Osteocyte (in vitro differentiated cells): ENCODE results near the gene CARNS1. TPM values are rescaled to one million over a fixed set of nuclear protein-coding genes. Genes with fewer than 3 reads are reported as not detected.

Source experiments
- DNase-seq: peaks from one replicate; pipeline ENCODE4 v3.0.0; 2021; ENCODE audit warnings: mixed read lengths; ENCODE audit not compliant: unreplicated experiment; ENCODE audit errors: extremely low spot score
- H3K27ac Mint-ChIP-seq: one replicate; pipeline ENCODE4 v1.8.0; 2021; ENCODE audit warnings: mild to moderate bottlenecking, mixed read lengths; ENCODE audit not compliant: unreplicated experiment
- H3K27me3 Mint-ChIP-seq: one replicate; pipeline ENCODE4 v1.8.0; 2021; ENCODE audit warnings: mixed read lengths; ENCODE audit not compliant: unreplicated experiment
- H3K36me3 Mint-ChIP-seq: one replicate; pipeline ENCODE4 v1.8.0; 2021; ENCODE audit warnings: mixed read lengths; ENCODE audit not compliant: unreplicated experiment
- H3K4me1 Mint-ChIP-seq: one replicate; pipeline ENCODE4 v1.8.0; 2021; ENCODE audit warnings: mixed read lengths; ENCODE audit not compliant: unreplicated experiment
- H3K4me3 Mint-ChIP-seq: one replicate; pipeline ENCODE4 v1.8.0; 2021; ENCODE audit warnings: mild to moderate bottlenecking, moderate library complexity, mixed read lengths; ENCODE audit not compliant: unreplicated experiment
- H3K9me3 Mint-ChIP-seq: one replicate; pipeline ENCODE4 v1.8.0; 2021; ENCODE audit warnings: mixed read lengths; ENCODE audit not compliant: unreplicated experiment
- total RNA-seq: library from RNA; stranded (reverse); gene quantifications from 2 replicates; pipeline ENCODE4 v1.2.1, GENCODE V29; 2021
- TF ChIP-seq, protein P1 (sequence below): fragments of 200-600 bp; sonication (generic); IDR thresholded peaks from 2 replicates; pipeline ENCODE4 v1.5.0; 2021; ENCODE audit warnings: antibody characterized with exemption, mild to moderate bottlenecking, moderate library complexity

The CARNS1 gene
- total RNA-seq, 1 donor from 2014 or later = 0.27 TPM

- Mint-ChIP-seq H3K27me3 (no peaks in the 10 kb centered on the region), H3K4me1 (peaks cover 19% of the 10 kb centered on the region), H3K9me3 (no peaks in the 10 kb centered on the region), H3K4me3 (no peak overlapping the region), H3K27ac (no peak overlapping the region), H3K36me3 (peaks cover 15% of the 10 kb centered on the region)
- TF ChIP-seq, protein P1, sequence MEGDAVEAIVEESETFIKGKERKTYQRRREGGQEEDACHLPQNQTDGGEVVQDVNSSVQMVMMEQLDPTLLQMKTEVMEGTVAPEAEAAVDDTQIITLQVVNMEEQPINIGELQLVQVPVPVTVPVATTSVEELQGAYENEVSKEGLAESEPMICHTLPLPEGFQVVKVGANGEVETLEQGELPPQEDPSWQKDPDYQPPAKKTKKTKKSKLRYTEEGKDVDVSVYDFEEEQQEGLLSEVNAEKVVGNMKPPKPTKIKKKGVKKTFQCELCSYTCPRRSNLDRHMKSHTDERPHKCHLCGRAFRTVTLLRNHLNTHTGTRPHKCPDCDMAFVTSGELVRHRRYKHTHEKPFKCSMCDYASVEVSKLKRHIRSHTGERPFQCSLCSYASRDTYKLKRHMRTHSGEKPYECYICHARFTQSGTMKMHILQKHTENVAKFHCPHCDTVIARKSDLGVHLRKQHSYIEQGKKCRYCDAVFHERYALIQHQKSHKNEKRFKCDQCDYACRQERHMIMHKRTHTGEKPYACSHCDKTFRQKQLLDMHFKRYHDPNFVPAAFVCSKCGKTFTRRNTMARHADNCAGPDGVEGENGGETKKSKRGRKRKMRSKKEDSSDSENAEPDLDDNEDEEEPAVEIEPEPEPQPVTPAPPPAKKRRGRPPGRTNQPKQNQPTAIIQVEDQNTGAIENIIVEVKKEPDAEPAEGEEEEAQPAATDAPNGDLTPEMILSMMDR = no peak
- DNase-seq = no peak
These were observed 19.7 kb downstream of the CARNS1 start for GRCh38 chr11:67435031-67435726.

GRCh38 chr11:67435727-67436458 lies 20.4 kb downstream of the CARNS1 start:
- H3K9me3 Mint-ChIP-seq = no peaks in the 10 kb centered on the region
- no peak for DNase-seq
- H3K27me3 Mint-ChIP-seq = no peaks in the 10 kb centered on the region
- no peak overlapping the region for H3K4me3 Mint-ChIP-seq
- peaks cover 19% of the 10 kb centered on the region for H3K4me1 Mint-ChIP-seq
- peaks cover 19% of the 10 kb centered on the region for H3K36me3 Mint-ChIP-seq
- TF ChIP-seq, protein P1 = no peak
- no peak overlapping the region for H3K27ac Mint-ChIP-seq

- Mint-ChIP-seq H3K4me1 (peaks cover 21% of the 10 kb centered on the region), H3K27me3 (no peaks in the 10 kb centered on the region), H3K36me3 (peaks cover 19% of the 10 kb centered on the region), H3K27ac (peak overlapping the region; percentile 18), H3K9me3 (no peaks in the 10 kb centered on the region), H3K4me3 (no peak overlapping the region)
- TF ChIP-seq, protein P1 = no peak
- no peak for DNase-seq
These were observed 21.1 kb downstream of the CARNS1 start for GRCh38 chr11:67436459-67437081.

- Mint-ChIP-seq H3K4me3 (no peak within 1 kb of the TSS), H3K27ac (peak within 1 kb of the TSS; percentile 18), H3K36me3 (peaks cover 12% of the 10 kb centered on the region), H3K4me1 (peaks cover 24% of the 10 kb centered on the region), H3K27me3 (no peaks in the 10 kb centered on the region), H3K9me3 (no peaks in the 10 kb centered on the region)
- TF ChIP-seq, protein P1 = no peak
- DNase-seq = no peak
These were observed 21.8 kb downstream of the CARNS1 start, which contains the start of gene PTPRCAP for GRCh38 chr11:67437082-67437808. TSS of gene PTPRCAP (minus strand) at chr11:67437682. CDS start at chr11:67437619, 63 bp downstream.
